Right lobe of liver (tissue), 6 donors: ENCODE results near the gene SAMD4A. TPM values are rescaled to one million over a fixed set of nuclear protein-coding genes. Genes with fewer than 3 reads are reported as not detected.

Experiments
- ATAC-seq, 4 donors: fragments of 200-7000 bp; cut with Tn5 transposase; one replicate each; pipeline ENCODE4 v1.9.1; 2020; ENCODE audit warnings: mild to moderate bottlenecking in 4 of 4, moderate library complexity in 4 of 4
- DNase-seq, 3 donors: peaks; one replicate each; pipeline ENCODE4 v3.0.0-alpha.2; 2020
- H3K27ac ChIP-seq, 3 donors: fragments of 200-600 bp; one replicate each; pipeline ENCODE4 v1.8.0; 2022
- H3K27me3 ChIP-seq, 2 donors: fragments of 200-600 bp; one replicate each; pipeline ENCODE4 v1.8.0; 2022
- H3K36me3 ChIP-seq, 4 donors: fragments of 200-600 bp; sonication (generic) in 1 of 4; one replicate each; pipeline versions ENCODE4 v1.5.1 to v1.8.0; 2017 to 2022; ENCODE audit warnings: control low read depth in 1 of 4
- H3K4me1 ChIP-seq, 4 donors: fragments of 200-600 bp; sonication (generic) in 1 of 4; one replicate each; pipeline versions ENCODE4 v1.5.1 to v1.8.0; 2017 to 2022; ENCODE audit warnings: control low read depth in 1 of 4
- H3K4me3 ChIP-seq, 3 donors: fragments of 200-600 bp; one replicate each; pipeline ENCODE4 v1.8.0; 2022
- H3K9me3 ChIP-seq, 4 donors: fragments of 200-600 bp; sonication (generic) in 1 of 4; one replicate each; pipeline versions ENCODE4 v1.5.1 to v1.8.0; 2017 to 2022; ENCODE audit warnings: control low read depth in 1 of 4
- POLR2A ChIP-seq: fragments of 450-650 bp; IDR thresholded peaks from one replicate; pipeline ENCODE4 v1.6.1; 2017; ENCODE audit warnings: antibody characterized with exemption, mild to moderate bottlenecking
- WGBS: methylation state at CpG from one replicate; pipeline ENCODE4 v1.1.6; 2018; ENCODE audit warnings: low coverage, low lambda C conversion rate; ENCODE audit not compliant: insufficient coverage; ENCODE audit errors: missing lambda C conversion rate; 5-methylcytosine and 5-hydroxymethylcytosine counted together
- intact Hi-C, 2 donors: fragments of 100-400 bp; cut with DNase I; formaldehyde crosslinking; loops; one replicate each; pipeline versions ENCODE4 v1.11.2 to v1.14.1; 2022
- total RNA-seq, 6 experiments: library from RNA; depleted of rRNA in 2 of 6; stranded (reverse); fragments of >200 nt in 2 of 6; fragmentation: NEBNext Ultra II Directional in 3 of 6; extraction: Animal tissue kit (Norgen Biotek cat#: 25700) in 3 of 6; gene quantifications; one replicate each; pipeline versions ENCODE4 v1.1.0 to v1.2.4, GENCODE V29; 2016 to 2023
- TF ChIP-seq, protein P1 (sequence below), 4 donors: fragments of 200-600 bp in 3 of 4; fragments of 450-650 bp in 1 of 4; IDR thresholded peaks; one replicate each; pipeline versions ENCODE4 v1.5.1 to v1.8.0; 2016 to 2022; ENCODE audit warnings: antibody characterized with exemption in 4 of 4, mild to moderate bottlenecking in 2 of 4
- donor health status: DM: no; HTN: yes; CAD: no.
- donor health status: DM: no; HTN: no; CAD: no.
- donor health status: DM: no; HTN: no; CAD: no.
- donor health status: DM: no; HTN: yes; CAD: no.
- donor health status: DM: no; HTN: yes; CAD: no.

The SAMD4A gene
- total RNA-seq, 6 experiments from 2014 or later: 16.7 to 31.9 (median 21.1) TPM

DNA sequence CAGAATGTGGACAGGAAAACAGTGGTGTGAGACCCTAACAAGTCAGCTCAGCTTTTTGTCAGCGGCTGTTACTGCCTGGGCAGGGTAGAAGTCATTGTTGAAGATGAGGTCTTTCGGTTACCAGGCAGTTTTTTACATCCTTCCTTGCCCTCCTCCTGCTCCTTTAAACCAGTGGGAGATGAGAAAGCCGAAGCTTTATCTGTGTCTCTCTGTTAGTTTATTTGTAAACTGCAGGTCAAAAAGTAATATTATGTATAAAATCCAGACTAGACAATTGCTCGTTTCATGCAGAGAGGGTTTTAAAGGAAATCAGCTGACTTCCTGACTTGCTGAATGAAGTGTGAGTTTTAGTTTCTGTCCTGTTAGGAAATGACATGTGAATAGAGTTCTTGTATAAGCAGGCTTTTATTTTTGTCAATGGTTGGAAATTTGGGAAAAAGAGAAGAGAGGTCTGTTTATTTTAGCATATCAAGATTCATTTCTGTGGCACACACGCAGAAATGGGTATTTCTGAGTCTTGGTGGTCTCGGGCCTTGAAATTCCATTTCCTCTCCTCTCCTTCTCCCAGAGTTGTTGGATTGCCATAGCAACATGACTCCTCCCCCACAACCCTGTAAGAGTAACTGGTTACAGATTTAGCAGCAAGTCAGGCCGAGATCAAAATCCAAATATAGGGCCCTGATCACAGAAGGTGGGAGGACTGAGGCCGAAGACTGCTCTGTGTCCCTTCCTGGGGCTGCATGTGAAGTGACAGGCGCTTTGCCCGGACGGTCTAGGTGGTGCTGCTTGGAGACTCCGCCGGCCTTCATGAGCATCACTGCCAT lies 60.8 kb downstream of the SAMD4A start:
- peak overlapping the region; percentile 35 to 55 (median 47) for H3K27ac ChIP-seq
- ATAC-seq: peak; percentile 58 to 74 (median 64)
- 57% methylated on average over 13 of the region's 13 CpGs for WGBS

DNA sequence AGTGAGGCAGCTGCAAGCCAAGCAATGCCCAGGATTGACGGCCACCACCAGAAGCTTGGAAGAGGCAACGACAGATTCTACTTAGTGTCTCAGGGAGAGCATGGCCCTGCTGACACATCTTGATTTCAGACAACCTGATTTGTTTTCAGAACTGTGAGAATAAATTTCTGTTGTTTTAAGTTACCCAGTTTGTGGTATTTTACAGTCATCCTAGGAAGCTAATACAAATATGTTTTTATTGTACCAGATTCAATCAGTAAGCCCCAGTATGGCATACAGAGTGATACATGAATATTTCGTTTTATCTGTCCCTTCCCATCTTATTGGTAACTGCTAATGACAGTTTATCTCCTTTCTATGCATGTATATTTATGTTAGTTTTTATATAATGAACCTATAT lies 62.3 kb downstream of the SAMD4A start:
- intact Hi-C loops: no loop called here
- Histone ChIP-seq H3K27ac (no peak overlapping the region), H3K4me3 (no peak overlapping the region), H3K36me3 (no peaks in the 10 kb centered on the region), H3K9me3 (no peaks in the 10 kb centered on the region), H3K4me1 (no peaks in the 10 kb centered on the region), H3K27me3 (no peaks in the 10 kb centered on the region)
- 96% methylated on average over 3 of the region's 3 CpGs for WGBS
- ATAC-seq (no peak), DNase-seq (no peak)
- TF ChIP-seq POLR2A: no peak
- TF ChIP-seq, protein P1, sequence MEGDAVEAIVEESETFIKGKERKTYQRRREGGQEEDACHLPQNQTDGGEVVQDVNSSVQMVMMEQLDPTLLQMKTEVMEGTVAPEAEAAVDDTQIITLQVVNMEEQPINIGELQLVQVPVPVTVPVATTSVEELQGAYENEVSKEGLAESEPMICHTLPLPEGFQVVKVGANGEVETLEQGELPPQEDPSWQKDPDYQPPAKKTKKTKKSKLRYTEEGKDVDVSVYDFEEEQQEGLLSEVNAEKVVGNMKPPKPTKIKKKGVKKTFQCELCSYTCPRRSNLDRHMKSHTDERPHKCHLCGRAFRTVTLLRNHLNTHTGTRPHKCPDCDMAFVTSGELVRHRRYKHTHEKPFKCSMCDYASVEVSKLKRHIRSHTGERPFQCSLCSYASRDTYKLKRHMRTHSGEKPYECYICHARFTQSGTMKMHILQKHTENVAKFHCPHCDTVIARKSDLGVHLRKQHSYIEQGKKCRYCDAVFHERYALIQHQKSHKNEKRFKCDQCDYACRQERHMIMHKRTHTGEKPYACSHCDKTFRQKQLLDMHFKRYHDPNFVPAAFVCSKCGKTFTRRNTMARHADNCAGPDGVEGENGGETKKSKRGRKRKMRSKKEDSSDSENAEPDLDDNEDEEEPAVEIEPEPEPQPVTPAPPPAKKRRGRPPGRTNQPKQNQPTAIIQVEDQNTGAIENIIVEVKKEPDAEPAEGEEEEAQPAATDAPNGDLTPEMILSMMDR (IDR thresholded peaks at IDR 0.05): no peak

More for the DNA sequence above, 60.8 kb downstream of the SAMD4A start:
- no peaks in the 10 kb centered on the region for H3K27me3 ChIP-seq
- no peaks in the 10 kb centered on the region for H3K36me3 ChIP-seq
- H3K4me3 ChIP-seq: peak overlapping the region in 2 of 3 donors; percentile 9 to 11
- intact Hi-C loops: no loop called here
- no peaks in the 10 kb centered on the region for H3K4me1 ChIP-seq
- H3K9me3 ChIP-seq: no peaks in the 10 kb centered on the region
- DNase-seq: no peak
- no peak for TF ChIP-seq POLR2A
- TF ChIP-seq, protein P1 (IDR thresholded peaks at IDR 0.05): no peak

DNA sequence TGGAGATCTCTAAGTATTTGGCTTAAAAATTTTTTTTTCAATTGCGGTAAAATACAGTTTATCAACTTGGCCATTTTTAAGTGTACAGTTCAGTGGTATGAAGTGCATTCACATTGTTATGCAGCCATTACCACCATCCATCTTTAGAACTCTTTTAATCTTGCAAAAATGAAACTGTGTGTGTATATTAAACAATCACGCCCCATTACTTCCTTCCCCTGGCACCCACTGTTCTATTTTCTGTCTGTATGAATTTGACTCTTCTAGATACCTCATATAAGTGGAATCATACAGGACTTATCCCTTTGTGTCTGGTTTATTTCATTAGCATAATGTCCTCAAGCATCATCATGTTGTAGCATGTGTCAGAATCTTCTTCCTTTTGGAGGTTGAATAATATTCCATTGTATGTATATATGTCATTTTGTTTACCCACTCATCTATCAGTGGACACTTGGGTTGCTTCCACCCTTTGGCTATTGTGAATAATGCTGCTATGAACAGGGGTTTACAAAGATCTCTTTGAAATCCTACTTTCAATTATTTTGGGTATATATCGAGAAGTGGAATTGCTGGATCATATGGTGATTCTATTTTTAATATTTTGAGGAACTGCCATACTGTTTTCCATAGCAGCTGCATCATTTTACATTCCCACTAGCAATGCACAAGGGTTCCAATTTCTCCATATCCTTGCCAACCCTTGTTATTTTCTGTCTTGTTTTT lies 62.9 kb downstream of the SAMD4A start:
- intact Hi-C loops: no loop called here
- Histone ChIP-seq H3K9me3 (no peaks in the 10 kb centered on the region), H3K36me3 (no peaks in the 10 kb centered on the region), H3K27ac (no peak overlapping the region), H3K27me3 (no peaks in the 10 kb centered on the region), H3K4me3 (no peak overlapping the region), H3K4me1 (no peaks in the 10 kb centered on the region)
- ATAC-seq (no peak), DNase-seq (no peak)
- WGBS: 57% methylated on average over 3 of the region's 3 CpGs
- TF ChIP-seq, protein P1 (IDR thresholded peaks at IDR 0.05): no peak
- TF ChIP-seq POLR2A: no peak

DNA sequence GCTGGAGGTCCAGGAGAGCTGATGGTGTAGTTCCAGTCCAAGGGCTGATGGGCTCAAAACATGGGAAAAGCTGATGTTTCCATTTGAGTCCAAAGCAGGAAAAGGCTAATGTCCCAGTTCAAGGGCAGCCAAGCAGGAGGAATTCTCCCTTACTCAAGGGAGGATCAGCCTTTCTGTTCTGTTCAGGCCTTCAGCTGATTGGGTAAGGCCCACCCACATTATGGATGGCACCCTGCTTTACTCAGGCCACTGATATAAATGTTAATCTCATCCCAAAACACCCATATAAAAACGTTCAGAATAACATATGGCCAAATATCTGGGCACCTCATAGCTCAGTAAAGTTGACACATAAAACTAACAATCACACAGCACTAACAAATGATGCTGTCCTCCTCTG lies 64.1 kb downstream of the SAMD4A start:
- H3K9me3 ChIP-seq: no peaks in the 10 kb centered on the region
- H3K27ac ChIP-seq: no peak overlapping the region
- WGBS: 45% methylated on average over 1 of the region's 1 CpG
- no peaks in the 10 kb centered on the region for H3K4me1 ChIP-seq
- intact Hi-C loops: no loop called here
- H3K27me3 ChIP-seq: no peaks in the 10 kb centered on the region
- TF ChIP-seq POLR2A: no peak
- TF ChIP-seq, protein P1 (IDR thresholded peaks at IDR 0.05): no peak
- H3K36me3 ChIP-seq: no peaks in the 10 kb centered on the region
- ATAC-seq (no peak), DNase-seq (no peak)
- no peak overlapping the region for H3K4me3 ChIP-seq
